HCT116 (cell line): ENCODE data around the gene PCDH9. TPM values are rescaled to one million over a fixed set of nuclear protein-coding genes. Genes with fewer than 3 reads are reported as not detected.

Experiments used
- ATAC-seq: fragments of 200-7000 bp; cut with Tn5 transposase; 2 replicates; pipeline ENCODE4 v1.9.1; 2020; ENCODE audit warnings: mild to moderate bottlenecking, moderate library complexity
- BruUV-seq: library from RNA; stranded (reverse); fragments of 400-500 nt; replicated peaks from 2 replicates; lab custom pipeline; 2021; lab: Mats Ljungman, UMichigan
- CTCF ChIA-PET: fragments of 300-600 bp; sonication (Branson Sonifier 250); formaldehyde crosslinking; loops from one replicate; lab custom pipeline; 2021; ENCODE audit warnings: antibody characterized with exemption; lab: Charles Lee
- POLR2A ChIA-PET: fragments of 300-600, 350-600 bp; sonication (Branson Sonifier 250); formaldehyde crosslinking; loops from one replicate; lab custom pipeline; 2021; ENCODE audit warnings: antibody characterized with exemption; lab: Charles Lee
- RAD21 ChIA-PET, 2 experiments: fragments of 300-600 bp; sonication (Branson Sonifier 250); formaldehyde crosslinking; loops; one replicate each; lab custom pipeline; 2023; ENCODE audit warnings: low total read pairs in 2 of 2; ENCODE audit not compliant: uncharacterized antibody in 2 of 2, unreplicated experiment in 2 of 2, low non-redundant PET in 1 of 2; lab: Charles Lee
- DNase-seq: peaks from one replicate; pipeline ENCODE4 v3.0.0-alpha.2; 2010; ENCODE audit warnings: low read depth, low spot score
- H2AFZ ChIP-seq: fragments of 200-600 bp; shearing (Covaris generic), sonication (generic); 2 replicates; pipeline ENCODE4 v1.6.1; 2017; ENCODE audit warnings: low read depth, mixed run types, mixed read lengths, antibody characterized with exemption, low read length; ENCODE audit not compliant: poor library complexity, severe bottlenecking
- H3K27ac ChIP-seq: 2 replicates; pipeline ENCODE4 v1.5.1; 2012; ENCODE audit warnings: low read depth, low read length
- H3K27me3 ChIP-seq: fragments of 200-600 bp; sonication (generic); 2 replicates; pipeline ENCODE4 v1.6.1; 2016; ENCODE audit warnings: mixed run types, low read length, mixed read lengths; ENCODE audit not compliant: insufficient read depth
- H3K36me3 ChIP-seq, 2 experiments: fragments of 200-500 bp in 1 of 2; fragments of 200-600 bp in 1 of 2; sonication (Bioruptor generic) in 1 of 2; sonication (generic) in 1 of 2; 2 replicates each; pipeline versions ENCODE4 v1.5.1 to v1.6.1; 2014 to 2016; ENCODE audit warnings: low read length in 2 of 2, inconsistent platforms in 1 of 2, mixed read lengths in 1 of 2, mixed run types in 1 of 2; ENCODE audit not compliant: insufficient read depth in 2 of 2, control insufficient read depth in 1 of 2
- H3K4me1 ChIP-seq, 2 experiments: fragments of 200-600 bp in 1 of 2; sonication (generic) in 1 of 2; 2 replicates each; pipeline versions ENCODE4 v1.5.1 to v1.6.1; 2012 to 2017; ENCODE audit warnings: low read length in 2 of 2, inconsistent platforms in 1 of 2, mild to moderate bottlenecking in 1 of 2, mixed read lengths in 1 of 2, mixed run types in 1 of 2, moderate library complexity in 1 of 2; ENCODE audit not compliant: insufficient read depth in 2 of 2, control insufficient read depth in 1 of 2
- H3K4me2 ChIP-seq: fragments of 200-600 bp; sonication (generic); 2 replicates; pipeline ENCODE4 v1.6.1; 2017; ENCODE audit warnings: mixed run types, low read length, mixed read lengths
- H3K4me3 ChIP-seq, 2 experiments: fragments of 200-600 bp in 1 of 2; sonication (generic) in 1 of 2; replicated peaks in 1 of 2; 2 replicates each; pipeline ENCODE4 v1.5.1; 2011 to 2016; ENCODE audit warnings: low read length in 2 of 2, control low read depth in 1 of 2, low read depth in 1 of 2, mild to moderate bottlenecking in 1 of 2, mixed read lengths in 1 of 2, mixed run types in 1 of 2
- H3K79me2 ChIP-seq: fragments of 200-600 bp; sonication (generic); 2 replicates; pipeline ENCODE4 v1.6.1; 2017; ENCODE audit warnings: mild to moderate bottlenecking, mixed run types, low read length, moderate library complexity, mixed read lengths; ENCODE audit not compliant: insufficient read depth
- H3K9ac ChIP-seq: fragments of 200-600 bp; sonication (generic); 2 replicates; pipeline ENCODE4 v1.6.1; 2016; ENCODE audit warnings: low read length, mixed read lengths
- H3K9me2 ChIP-seq: fragments of 200-600 bp; sonication (generic), shearing (Covaris generic); 2 replicates; pipeline ENCODE4 v1.6.1; 2017; ENCODE audit warnings: mixed run types, mild to moderate bottlenecking, moderate library complexity; ENCODE audit not compliant: insufficient read depth
- H3K9me3 ChIP-seq, 2 experiments: fragments of 200-500 bp in 1 of 2; fragments of 200-600 bp in 1 of 2; sonication (Bioruptor generic) in 1 of 2; sonication (generic) in 1 of 2; 2 replicates each; pipeline ENCODE4 v1.6.1; 2014 to 2017; ENCODE audit warnings: low read length in 2 of 2, mixed read lengths in 2 of 2, inconsistent platforms in 1 of 2, low read depth in 1 of 2, mild to moderate bottlenecking in 1 of 2, mixed run types in 1 of 2, moderate library complexity in 1 of 2; ENCODE audit not compliant: control insufficient read depth in 1 of 2, insufficient read depth in 1 of 2
- H4K20me1 ChIP-seq: fragments of 200-600 bp; sonication (generic), shearing (Covaris generic); 2 replicates; pipeline ENCODE4 v1.6.1; 2017; ENCODE audit warnings: mixed run types, mild to moderate bottlenecking, moderate library complexity; ENCODE audit not compliant: insufficient read depth
- CBX3 ChIP-seq: IDR thresholded peaks from 2 replicates; pipeline ENCODE4 v1.6.1; 2012; ENCODE audit warnings: low read depth
- CEBPB ChIP-seq: IDR thresholded peaks from 2 replicates; pipeline ENCODE4 v1.6.1; 2012; ENCODE audit warnings: low read depth
- EGR1 ChIP-seq: IDR thresholded peaks from 2 replicates; pipeline ENCODE4 v1.6.1; 2012; ENCODE audit warnings: low read depth
- EZH2phosphoT487 ChIP-seq: fragments of 200-600 bp; IDR thresholded peaks from 2 replicates; pipeline ENCODE4 v1.6.1; 2018; ENCODE audit warnings: antibody characterized with exemption, borderline replicate concordance
- FOSL1 ChIP-seq: IDR thresholded peaks from 2 replicates; pipeline ENCODE4 v1.6.1; 2012; ENCODE audit warnings: low read depth
- SP1 ChIP-seq: IDR thresholded peaks from 2 replicates; pipeline ENCODE4 v1.6.1; 2012; ENCODE audit warnings: low read depth
- TCF7L2 ChIP-seq: IDR thresholded peaks from 2 replicates; pipeline ENCODE4 v1.7.0; 2011; ENCODE audit warnings: borderline replicate concordance, inconsistent platforms; ENCODE audit not compliant: insufficient read depth, insufficient read length; ENCODE audit errors: extremely low read depth
- YY1 ChIP-seq: IDR thresholded peaks from 2 replicates; pipeline ENCODE4 v1.6.1; 2011; ENCODE audit warnings: low read length, low read depth, moderate library complexity, mild to moderate bottlenecking; ENCODE audit not compliant: insufficient replicate concordance; ENCODE audit errors: extremely low read depth
- ZFX ChIP-seq: fragments of 450-650 bp; IDR thresholded peaks from 2 replicates; pipeline ENCODE4 v1.6.1; 2017
- intact Hi-C: fragments of 100-400 bp; cut with micrococcal nuclease; formaldehyde crosslinking; loops from 2 replicates; pipeline ENCODE4 v1.10.0; 2022
- total RNA-seq: library from RNA; stranded (reverse); gene quantifications from one replicate; pipeline ENCODE4 v1.2.1, GENCODE V29; 2021; ENCODE audit not compliant: unreplicated experiment
- TF ChIP-seq, protein P1 (sequence below): IDR thresholded peaks from 2 replicates; pipeline ENCODE4 v1.6.1; 2012
- TF ChIP-seq, protein P2 (sequence below): IDR thresholded peaks from 2 replicates; pipeline ENCODE4 v1.6.1; 2012; ENCODE audit warnings: low read depth
- TF ChIP-seq, protein P3 (sequence below): IDR thresholded peaks from 2 replicates; pipeline ENCODE4 v1.6.1; 2012

PCDH9 gene
- total RNA-seq, 1 experiment from 2014 or later = 0.02 TPM

DNA sequence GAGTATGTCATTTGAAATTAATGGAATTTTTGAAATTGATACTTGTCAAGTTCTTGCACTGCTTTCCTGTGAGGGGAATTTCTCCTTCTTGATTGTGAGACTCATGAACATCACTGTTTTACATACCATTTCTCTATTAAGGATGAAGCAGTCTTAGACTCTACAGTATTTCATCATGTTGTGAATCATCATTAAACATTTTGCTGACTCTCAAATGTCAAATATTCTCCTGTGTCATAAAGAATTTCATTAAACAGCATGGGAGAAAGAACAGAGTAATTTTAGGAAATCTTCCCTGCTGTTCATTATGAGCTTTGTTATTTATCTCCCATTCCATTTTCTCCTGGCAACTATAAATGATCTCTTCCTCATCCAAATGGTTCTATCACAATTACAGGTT lies 729.0 kb downstream of the PCDH9 start:
- DNase-seq = no peak
- ChIA-PET RAD21 (no interaction called here), CTCF (no interaction called here), POLR2A (no interaction called here)
- Histone ChIP-seq H3K4me2 (no peak overlapping the region), H3K9ac (no peak overlapping the region), H3K27me3 (no peaks in the 10 kb centered on the region), H3K4me1 (no peaks in the 10 kb centered on the region), H3K36me3 (no peaks in the 10 kb centered on the region), H3K79me2 (no peaks in the 10 kb centered on the region), H3K4me3 (no peak overlapping the region), H3K9me3 (no peaks in the 10 kb centered on the region), H4K20me1 (no peaks in the 10 kb centered on the region), H3K27ac (no peak overlapping the region), H2AFZ (no peak overlapping the region), H3K9me2 (no peaks in the 10 kb centered on the region)
- intact Hi-C loops = no loop called here
- no TSS peak for BruUV-seq
- no peak for ATAC-seq
- TF ChIP-seq FOSL1 (no peak), TCF7L2 (no peak), EZH2phosphoT487 (no peak), SP1 (no peak), ZFX (no peak), CBX3 (no peak), EGR1 (no peak), CEBPB (no peak), YY1 (no peak)
- TF ChIP-seq, protein P1, sequence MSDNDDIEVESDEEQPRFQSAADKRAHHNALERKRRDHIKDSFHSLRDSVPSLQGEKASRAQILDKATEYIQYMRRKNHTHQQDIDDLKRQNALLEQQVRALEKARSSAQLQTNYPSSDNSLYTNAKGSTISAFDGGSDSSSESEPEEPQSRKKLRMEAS = no peak
- TF ChIP-seq, protein P2, sequence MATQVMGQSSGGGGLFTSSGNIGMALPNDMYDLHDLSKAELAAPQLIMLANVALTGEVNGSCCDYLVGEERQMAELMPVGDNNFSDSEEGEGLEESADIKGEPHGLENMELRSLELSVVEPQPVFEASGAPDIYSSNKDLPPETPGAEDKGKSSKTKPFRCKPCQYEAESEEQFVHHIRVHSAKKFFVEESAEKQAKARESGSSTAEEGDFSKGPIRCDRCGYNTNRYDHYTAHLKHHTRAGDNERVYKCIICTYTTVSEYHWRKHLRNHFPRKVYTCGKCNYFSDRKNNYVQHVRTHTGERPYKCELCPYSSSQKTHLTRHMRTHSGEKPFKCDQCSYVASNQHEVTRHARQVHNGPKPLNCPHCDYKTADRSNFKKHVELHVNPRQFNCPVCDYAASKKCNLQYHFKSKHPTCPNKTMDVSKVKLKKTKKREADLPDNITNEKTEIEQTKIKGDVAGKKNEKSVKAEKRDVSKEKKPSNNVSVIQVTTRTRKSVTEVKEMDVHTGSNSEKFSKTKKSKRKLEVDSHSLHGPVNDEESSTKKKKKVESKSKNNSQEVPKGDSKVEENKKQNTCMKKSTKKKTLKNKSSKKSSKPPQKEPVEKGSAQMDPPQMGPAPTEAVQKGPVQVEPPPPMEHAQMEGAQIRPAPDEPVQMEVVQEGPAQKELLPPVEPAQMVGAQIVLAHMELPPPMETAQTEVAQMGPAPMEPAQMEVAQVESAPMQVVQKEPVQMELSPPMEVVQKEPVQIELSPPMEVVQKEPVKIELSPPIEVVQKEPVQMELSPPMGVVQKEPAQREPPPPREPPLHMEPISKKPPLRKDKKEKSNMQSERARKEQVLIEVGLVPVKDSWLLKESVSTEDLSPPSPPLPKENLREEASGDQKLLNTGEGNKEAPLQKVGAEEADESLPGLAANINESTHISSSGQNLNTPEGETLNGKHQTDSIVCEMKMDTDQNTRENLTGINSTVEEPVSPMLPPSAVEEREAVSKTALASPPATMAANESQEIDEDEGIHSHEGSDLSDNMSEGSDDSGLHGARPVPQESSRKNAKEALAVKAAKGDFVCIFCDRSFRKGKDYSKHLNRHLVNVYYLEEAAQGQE = no peak
- TF ChIP-seq, protein P3, sequence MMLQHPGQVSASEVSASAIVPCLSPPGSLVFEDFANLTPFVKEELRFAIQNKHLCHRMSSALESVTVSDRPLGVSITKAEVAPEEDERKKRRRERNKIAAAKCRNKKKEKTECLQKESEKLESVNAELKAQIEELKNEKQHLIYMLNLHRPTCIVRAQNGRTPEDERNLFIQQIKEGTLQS = no peak
